ENCODE data around the gene ACTL7B. TPM values are rescaled to one million over a fixed set of nuclear protein-coding genes. Genes with fewer than 3 reads are reported as not detected.

The ACTL7B gene
- total and polyA plus RNA-seq, 2 of the 4 experiments (the other 2 are of a cell fraction), result not detected

DNA sequence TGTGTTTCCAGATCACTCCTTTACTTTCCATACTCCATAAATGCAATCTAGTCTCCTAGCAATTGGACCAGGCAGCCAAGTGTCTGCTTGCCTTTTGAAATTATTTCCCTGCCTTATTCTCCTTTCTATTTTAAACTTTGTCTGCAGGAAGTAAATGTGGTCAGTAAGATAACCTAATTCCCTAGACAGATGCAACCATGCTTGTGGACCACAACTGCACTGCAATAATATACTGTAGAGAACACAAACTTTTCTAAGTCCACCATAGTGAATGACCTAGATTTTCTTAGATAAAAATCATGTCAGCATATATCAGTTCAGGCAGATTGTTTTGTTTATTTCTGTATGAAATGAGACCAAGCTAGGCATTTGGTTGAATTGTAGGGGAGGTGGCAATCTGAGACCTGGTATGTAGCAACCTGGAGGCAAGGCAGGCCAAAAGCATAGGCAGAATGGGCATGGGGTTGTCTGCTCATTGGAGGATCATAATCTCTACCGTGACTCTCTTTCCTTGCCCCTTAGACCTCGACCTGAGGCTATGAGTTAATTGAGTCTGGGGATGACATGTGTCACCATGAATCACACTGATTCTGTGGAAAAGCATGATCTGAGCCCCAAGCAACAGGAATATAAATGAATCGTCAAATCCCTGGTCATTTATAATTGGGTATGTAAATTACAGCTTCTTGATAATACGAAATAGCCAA is 20.7 kb downstream of the ACTL7B start:
- intact Hi-C loops (cut with micrococcal nuclease) (no loop called here), dilution Hi-C loops (cut with HindIII; ENCODE audit: low sequenced_read_pairs, unreplicated experiment) (no loop called here), in situ Hi-C loops (cut with MboI; ENCODE audit: low sequenced_read_pairs) (no loop called here)
- no peak overlapping the region for H3K56ac ChIP-seq (ENCODE audit: extremely low read depth, insufficient read depth, low read length)
- no peak for DNase-seq
- H4K91ac ChIP-seq (ENCODE audit: insufficient read depth, low read depth, low read length), result no peak overlapping the region
- no peaks in the 10 kb centered on the region for H3K9me3 ChIP-seq (ENCODE audit: control insufficient read depth, insufficient read depth, low read length)
- H3K14ac ChIP-seq (replicated peaks; ENCODE audit: low read depth, low read length), result no peak overlapping the region
- no peak overlapping the region for H2BK120ac ChIP-seq (ENCODE audit: low read depth, low read length)
- H2AFZ ChIP-seq (replicated peaks; ENCODE audit: low read length, poor library complexity), result no peak overlapping the region
- POLR2A ChIA-PET (ENCODE audit: unreplicated experiment), result no interaction called here
- H3K36me3 ChIP-seq (ENCODE audit: control insufficient read depth, insufficient read depth, low read length), result no peaks in the 10 kb centered on the region
- no peak overlapping the region for H2BK15ac ChIP-seq (ENCODE audit: low read depth, low read length)
- H3K27ac ChIP-seq (ENCODE audit: insufficient read depth, low read length), result no peak overlapping the region
- H3K18ac ChIP-seq (ENCODE audit: low read depth, low read length), result no peak overlapping the region
- no peak overlapping the region for H2BK5ac ChIP-seq (ENCODE audit: low read depth, low read length, poor library complexity, severe bottlenecking)
- H3K27me3 ChIP-seq (ENCODE audit: control insufficient read depth, insufficient read depth, low read length), result peaks cover 2% of the 10 kb centered on the region
- H3K4me1 ChIP-seq (ENCODE audit: control insufficient read depth, insufficient read depth, low read length), result no peaks in the 10 kb centered on the region
- no peak for TF ChIP-seq SMC3 (IDR thresholded peaks at IDR 0.05; ENCODE audit: low read depth, low read length)
- no peak for TF ChIP-seq BHLHE40 (IDR thresholded peaks at IDR 0.05; ENCODE audit: low read depth, low read length)
- TF ChIP-seq, protein P1, sequence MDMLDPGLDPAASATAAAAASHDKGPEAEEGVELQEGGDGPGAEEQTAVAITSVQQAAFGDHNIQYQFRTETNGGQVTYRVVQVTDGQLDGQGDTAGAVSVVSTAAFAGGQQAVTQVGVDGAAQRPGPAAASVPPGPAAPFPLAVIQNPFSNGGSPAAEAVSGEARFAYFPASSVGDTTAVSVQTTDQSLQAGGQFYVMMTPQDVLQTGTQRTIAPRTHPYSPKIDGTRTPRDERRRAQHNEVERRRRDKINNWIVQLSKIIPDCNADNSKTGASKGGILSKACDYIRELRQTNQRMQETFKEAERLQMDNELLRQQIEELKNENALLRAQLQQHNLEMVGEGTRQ (IDR thresholded peaks at IDR 0.05; ENCODE audit: low read depth, low read length), result no peak
- no peak for TF ChIP-seq CHD1 (IDR thresholded peaks at IDR 0.05; ENCODE audit: low read depth, low read length)
- TF ChIP-seq RFX5 (IDR thresholded peaks at IDR 0.05; ENCODE audit: low read depth, low read length), result no peak
- no peak for TF ChIP-seq NFE2L2 (IDR thresholded peaks at IDR 0.05; ENCODE audit: low read depth, low read length)
- TF ChIP-seq FOS (IDR thresholded peaks at IDR 0.05; ENCODE audit: low read depth, low read length), result no peak
- TF ChIP-seq RAD21 (IDR thresholded peaks at IDR 0.05; ENCODE audit: low read length), result no peak
- no peak for TF ChIP-seq RCOR1 (IDR thresholded peaks at IDR 0.05; ENCODE audit: insufficient replicate concordance, low read length)
- TF ChIP-seq MAZ (IDR thresholded peaks at IDR 0.05; ENCODE audit: borderline replicate concordance, low read depth, low read length), result no peak
- no peak for TF ChIP-seq CEBPB (IDR thresholded peaks at IDR 0.05; ENCODE audit: low read depth, low read length)
- TF ChIP-seq, protein P2, sequence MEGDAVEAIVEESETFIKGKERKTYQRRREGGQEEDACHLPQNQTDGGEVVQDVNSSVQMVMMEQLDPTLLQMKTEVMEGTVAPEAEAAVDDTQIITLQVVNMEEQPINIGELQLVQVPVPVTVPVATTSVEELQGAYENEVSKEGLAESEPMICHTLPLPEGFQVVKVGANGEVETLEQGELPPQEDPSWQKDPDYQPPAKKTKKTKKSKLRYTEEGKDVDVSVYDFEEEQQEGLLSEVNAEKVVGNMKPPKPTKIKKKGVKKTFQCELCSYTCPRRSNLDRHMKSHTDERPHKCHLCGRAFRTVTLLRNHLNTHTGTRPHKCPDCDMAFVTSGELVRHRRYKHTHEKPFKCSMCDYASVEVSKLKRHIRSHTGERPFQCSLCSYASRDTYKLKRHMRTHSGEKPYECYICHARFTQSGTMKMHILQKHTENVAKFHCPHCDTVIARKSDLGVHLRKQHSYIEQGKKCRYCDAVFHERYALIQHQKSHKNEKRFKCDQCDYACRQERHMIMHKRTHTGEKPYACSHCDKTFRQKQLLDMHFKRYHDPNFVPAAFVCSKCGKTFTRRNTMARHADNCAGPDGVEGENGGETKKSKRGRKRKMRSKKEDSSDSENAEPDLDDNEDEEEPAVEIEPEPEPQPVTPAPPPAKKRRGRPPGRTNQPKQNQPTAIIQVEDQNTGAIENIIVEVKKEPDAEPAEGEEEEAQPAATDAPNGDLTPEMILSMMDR (conservative IDR thresholded peaks at IDR 0.05; ENCODE audit: low read depth, low read length), result no peak
- no peaks in the 10 kb centered on the region for H3K9me1 ChIP-seq (ENCODE audit: insufficient read depth, low read length)
- WGBS, 2 experiments (ENCODE audit: extremely low coverage in 2 of 2, insufficient read length in 1 of 2), result 80% methylated on average over 1 of the region's 4 CpGs; no CpG with 5 or more reads in 1 of the 2 experiments
- H2BK20ac ChIP-seq (ENCODE audit: low read depth, low read length), result no peak overlapping the region
- H3K4me3 ChIP-seq (ENCODE audit: insufficient read depth, low read depth, low read length), result no peak overlapping the region
- no peak for ATAC-seq (ENCODE audit: low read depth)
- no peak overlapping the region for H4K5ac ChIP-seq (ENCODE audit: low read depth, low read length)
- H3K79me1 ChIP-seq (ENCODE audit: low read depth in 1 of 2, low read length in 2 of 2), result no peaks in the 10 kb centered on the region
- H3K23ac ChIP-seq (ENCODE audit: low read depth, low read length), result no peak overlapping the region
- H2AK5ac ChIP-seq (ENCODE audit: low read depth, low read length), result no peak overlapping the region
- CTCF ChIA-PET, result interaction anchor here (0.8 kb wide), 1 partner anchor 58 kb away, joined by 3 read pairs; no protein-coding TSS in a partner anchor
- no peak overlapping the region for H3K4ac ChIP-seq (ENCODE audit: low read depth, low read length)
- H3K4me2 ChIP-seq (ENCODE audit: low read depth, low read length), result no peak overlapping the region
- H4K8ac ChIP-seq (ENCODE audit: low read depth in 2 of 2, low read length in 2 of 2), result no peak overlapping the region
- no TSS peak for BruUV-seq (replicated peaks)
- no peaks in the 10 kb centered on the region for H4K20me1 ChIP-seq (ENCODE audit: insufficient read depth, low read length)
- H3K9ac ChIP-seq (ENCODE audit: low read depth, low read length), result no peak overlapping the region
- H2AK9ac ChIP-seq (replicated peaks; ENCODE audit: low read depth, low read length, poor library complexity), result no peak overlapping the region

Measured in IMR-90 (cell line).